GOT3 (cell line): ENCODE data around the gene LRP1.

ENCODE experiments used
- DNase-seq: peaks from one replicate; lab custom pipeline; 2025; ENCODE audit warnings: mixed read lengths; lab: John Stamatoyannopoulos, UW

The LRP1 gene

DNA sequence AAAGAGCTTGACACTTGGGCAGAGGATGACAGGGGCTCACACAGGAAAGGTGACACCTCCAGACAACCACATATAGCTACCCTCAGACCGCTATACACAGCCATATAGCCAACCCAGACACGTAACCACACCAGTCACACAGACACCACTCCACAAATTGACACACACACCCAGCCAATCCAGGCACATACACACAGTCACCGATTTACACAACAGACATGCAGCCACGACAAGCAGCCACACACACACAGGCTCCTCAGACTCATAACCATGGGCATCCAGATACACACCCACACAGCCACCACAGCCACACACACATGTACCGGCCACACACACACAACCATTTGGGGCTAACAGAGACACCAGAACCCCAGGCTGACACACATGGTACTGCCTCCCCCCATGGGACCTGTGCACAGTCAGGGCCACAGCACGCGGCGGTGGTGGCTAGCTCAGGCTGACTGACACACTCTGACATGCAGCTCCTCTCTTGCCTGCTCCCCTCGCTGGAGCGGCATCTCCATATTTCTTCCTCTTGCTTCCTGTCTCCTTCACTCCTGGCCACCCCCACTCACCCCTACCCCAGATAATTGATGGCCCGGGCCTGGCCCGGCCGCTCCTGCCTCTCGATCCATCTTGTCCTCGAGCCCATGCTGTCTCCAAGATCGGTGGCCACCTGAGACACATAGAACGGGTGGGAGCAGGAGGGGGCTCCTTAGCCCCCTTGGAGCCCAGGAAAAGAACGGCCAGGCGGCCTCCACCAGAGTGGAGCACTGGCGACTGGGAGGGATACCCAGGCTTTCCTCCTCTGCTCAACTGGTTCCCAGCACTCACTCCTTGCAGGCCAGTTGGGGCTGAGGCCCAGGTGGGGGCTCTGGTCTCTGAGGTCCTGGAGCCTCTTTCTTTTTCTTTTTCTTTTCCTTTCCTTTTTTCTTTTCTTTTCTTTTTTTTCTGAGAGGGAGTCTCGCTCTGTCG, 95.2 kb downstream of the LRP1 start:
- DNase-seq, result no peak

GRCh38 chr12:57224278-57224972, 96.1 kb downstream of the LRP1 start:
- no peak for DNase-seq

DNA sequence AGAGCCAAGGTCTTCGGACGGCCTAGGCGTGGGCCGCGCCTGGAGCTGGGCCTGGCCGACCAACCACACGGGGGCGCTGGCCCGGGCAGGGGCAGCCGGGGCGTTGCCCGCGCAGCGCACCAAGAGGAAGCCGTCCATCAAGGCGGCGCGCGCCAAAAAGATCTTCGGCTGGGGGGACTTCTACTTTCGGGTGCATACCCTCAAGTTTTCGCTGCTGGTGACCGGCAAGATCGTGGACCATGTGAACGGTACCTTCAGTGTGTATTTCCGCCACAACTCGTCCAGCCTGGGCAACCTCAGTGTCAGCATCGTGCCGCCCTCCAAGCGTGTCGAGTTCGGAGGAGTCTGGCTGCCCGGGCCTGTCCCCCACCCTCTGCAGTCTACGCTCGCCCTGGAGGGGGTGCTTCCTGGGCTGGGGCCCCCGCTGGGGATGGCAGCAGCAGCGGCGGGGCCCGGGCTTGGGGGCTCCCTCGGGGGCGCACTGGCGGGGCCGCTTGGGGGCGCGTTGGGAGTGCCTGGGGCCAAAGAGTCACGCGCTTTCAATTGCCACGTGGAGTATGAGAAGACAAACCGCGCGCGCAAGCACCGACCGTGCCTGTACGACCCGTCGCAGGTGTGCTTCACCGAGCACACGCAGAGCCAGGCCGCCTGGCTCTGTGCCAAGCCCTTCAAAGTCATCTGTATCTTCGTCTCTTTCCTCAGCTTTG, 96.8 kb downstream of the LRP1 start:
- DNase-seq, result no peak

DNA sequence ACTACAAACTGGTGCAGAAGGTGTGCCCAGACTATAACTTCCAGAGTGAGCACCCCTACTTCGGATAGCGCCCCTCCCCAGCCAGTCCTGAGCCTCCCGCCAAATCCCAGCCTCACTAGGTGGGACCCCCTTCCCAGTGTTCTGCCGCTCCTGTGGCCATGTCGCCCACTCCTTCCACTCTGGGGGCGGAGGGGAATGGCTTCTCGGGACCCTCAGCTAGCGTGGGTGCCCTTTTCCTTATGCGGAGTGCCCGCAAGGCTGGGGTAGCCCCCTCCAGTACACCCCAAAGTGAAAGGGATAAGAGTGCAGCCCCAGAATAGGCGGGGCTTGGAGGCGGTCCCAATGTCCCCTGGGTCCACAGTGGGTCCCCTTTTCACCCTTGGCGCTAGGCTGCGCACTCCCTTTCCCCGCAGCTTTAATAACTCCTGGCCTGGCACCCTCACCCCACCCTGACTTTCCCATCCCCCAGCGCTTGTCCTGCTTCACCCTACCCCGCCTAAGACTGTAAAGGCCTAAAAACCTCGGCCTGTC, 97.5 kb downstream of the LRP1 start:
- DNase-seq, result no peak

DNA sequence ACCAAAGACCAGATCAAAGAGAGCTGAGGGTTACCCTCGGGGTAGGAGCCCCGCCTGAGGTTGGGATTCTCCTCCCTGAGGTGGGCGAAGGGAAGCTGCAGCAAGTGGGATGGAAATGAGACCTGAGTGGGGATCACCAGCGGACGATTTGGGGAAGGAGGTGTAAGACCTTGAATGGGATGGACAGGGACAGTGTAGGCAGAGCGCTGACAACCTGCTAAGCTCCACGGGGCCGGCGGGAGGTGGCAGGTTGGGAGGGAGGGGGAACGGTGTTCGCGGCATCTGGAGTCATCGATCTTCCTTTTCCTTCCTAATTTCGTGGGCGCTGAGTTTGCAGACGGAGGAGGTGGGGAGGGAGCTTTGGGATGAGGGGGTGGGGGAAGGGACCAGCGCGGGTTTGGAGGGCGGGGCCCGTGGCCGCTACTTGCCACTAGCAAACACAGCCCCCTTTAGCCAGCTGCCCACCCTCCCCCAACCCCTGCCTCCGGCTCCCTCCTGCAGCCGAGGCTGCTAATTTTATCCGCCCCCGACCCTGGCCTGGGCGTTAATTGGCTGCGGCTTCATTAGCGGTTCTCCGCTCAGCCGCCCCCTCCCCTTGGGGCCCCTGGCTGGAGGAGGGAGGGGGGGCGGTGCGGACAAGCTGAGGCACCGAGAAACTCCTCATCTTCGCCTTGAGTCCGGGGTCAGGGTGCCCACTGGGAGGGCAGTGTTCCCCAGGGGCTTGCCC, 98.5 kb downstream of the LRP1 start:
- DNase-seq, result no peak

GRCh38 chr12:57227315-57228115, 99.2 kb downstream of the LRP1 start:
- DNase-seq, result no peak

- no peak for DNase-seq
These were observed 100.9 kb downstream of the LRP1 start for GRCh38 chr12:57229046-57229633.

- peak; percentile 100 for DNase-seq
These were observed 101.5 kb downstream of the LRP1 start, which contains the start of gene SHMT2 for GRCh38 chr12:57229634-57230380. Gene SHMT2 (plus strand): TSS chr12:57229711. CDS start chr12:57229779, 68 bp downstream.

DNA sequence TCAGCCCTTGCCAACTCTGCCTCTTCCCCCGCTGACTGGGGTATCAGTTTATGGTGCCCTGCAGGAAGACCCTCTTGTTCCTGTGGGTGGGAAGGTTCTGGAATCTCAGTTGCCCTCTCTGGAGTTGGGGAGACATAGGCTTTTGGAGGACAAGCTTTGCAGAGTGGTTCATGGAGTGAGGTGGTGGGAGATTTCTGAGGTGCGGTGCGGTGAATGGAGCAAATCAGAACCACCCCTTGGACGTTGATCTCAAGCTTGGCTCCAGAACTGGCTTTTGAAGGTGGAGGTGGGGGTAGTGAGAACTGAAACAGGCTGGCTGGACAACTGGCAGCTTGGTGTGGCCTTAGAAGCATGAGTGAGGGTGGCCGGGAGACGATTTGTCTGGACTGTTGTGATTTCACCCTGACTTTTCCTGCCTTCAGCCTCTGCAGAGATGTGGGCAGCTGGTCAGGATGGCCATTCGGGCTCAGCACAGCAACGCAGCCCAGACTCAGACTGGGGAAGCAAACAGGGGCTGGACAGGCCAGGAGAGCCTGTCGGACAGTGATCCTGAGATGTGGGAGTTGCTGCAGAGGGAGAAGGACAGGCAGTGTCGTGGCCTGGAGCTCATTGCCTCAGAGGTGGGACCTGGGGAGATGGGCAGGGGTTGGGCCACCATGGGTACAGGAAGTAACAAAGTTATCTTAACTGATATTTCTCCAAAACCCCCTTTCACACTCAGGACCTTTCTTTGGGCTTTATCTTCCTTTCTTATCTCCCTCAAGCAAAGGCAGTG, 102.3 kb downstream of the LRP1 start:
- no peak for DNase-seq

GRCh38 chr12:57231276-57232021, 103.2 kb downstream of the LRP1 start:
- DNase-seq, result no peak

GRCh38 chr12:57232156-57232756, 104.0 kb downstream of the LRP1 start:
- no peak for DNase-seq

- no peak for DNase-seq
These were observed 105.3 kb downstream of the LRP1 start for GRCh38 chr12:57233357-57234232.

GRCh38 chr12:57234233-57234570, 105.9 kb downstream of the LRP1 start:
- DNase-seq, result no peak

DNA sequence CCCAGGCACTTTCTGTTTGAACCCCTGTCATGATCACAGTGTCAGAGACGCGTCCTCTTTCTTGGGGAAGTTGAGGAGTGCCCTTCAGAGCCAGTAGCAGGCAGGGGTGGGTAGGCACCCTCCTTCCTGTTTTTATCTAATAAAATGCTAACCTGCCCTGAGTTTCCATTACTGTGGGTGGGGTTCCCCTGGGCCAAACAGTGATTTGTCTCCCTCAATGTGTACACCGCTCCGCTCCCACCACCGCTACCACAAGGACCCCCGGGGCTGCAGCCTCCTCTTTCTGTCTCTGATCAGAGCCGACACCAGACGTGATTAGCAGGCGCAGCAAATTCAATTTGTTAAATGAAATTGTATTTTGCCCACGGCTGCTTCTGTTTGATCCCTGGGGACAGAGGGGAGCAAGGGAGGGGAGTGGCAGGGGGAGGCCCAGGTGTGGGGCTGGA, 106.3 kb downstream of the LRP1 start:
- no peak for DNase-seq

DNA sequence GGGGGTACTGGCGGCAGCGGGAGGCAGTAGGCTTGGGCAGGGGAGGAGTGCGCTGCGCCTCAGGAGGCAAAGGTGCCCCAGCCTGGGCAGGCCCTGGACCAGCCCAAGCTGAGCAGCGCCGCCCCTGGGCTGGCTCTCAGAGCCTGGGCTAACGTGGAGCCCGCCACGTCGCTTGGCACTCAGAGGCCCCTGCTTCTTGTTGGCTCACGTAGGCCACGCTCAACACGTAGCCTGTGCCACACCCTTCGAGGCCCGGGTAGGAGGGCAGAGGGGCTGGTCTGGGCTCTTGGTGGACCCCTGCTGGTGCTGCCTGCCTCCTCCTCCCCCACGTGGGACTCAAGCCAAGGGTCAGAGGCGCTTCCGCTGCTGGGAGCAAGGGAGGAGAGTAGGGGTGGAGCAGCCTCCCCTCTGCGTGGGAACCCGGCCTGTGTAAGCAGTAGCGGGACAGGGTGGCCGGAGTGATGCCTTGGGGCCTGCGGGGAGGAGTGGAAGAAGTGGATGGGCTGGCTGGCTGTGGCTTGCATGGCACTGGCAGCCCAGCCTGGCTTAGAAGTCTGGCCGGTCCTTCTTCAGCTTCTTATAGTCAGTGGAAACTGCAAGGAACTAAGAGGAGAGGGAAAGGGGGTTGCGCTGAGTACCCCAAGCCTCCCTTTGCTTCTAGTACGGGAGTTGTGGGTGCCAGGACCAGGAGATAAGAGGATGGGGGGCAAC, 106.9 kb downstream of the LRP1 start:
- DNase-seq, result no peak

- no peak for DNase-seq
These were observed 107.4 kb downstream of the LRP1 start for GRCh38 chr12:57235728-57236131.
